ENCODE measurements around the gene SLC23A2.

GRCh38 chr20:4867051-4867450 lies 134.3 kb downstream of the SLC23A2 start:
- TF ChIP-seq SUZ12 (IDR thresholded peaks at IDR 0.05) (no peak), ZNF384 (IDR thresholded peaks at IDR 0.05) (no peak), ARNT (IDR thresholded peaks at IDR 0.05) (no peak), LEF1 (IDR thresholded peaks at IDR 0.05; ENCODE audit: borderline replicate concordance) (no peak), ELF4 (IDR thresholded peaks at IDR 0.05) (no peak), SP1 (IDR thresholded peaks at IDR 0.05) (no peak), FOXM1 (IDR thresholded peaks at IDR 0.05; ENCODE audit: borderline replicate concordance) (no peak), BHLHE40 (IDR thresholded peaks at IDR 0.05; ENCODE audit: borderline replicate concordance) (no peak), L3MBTL2 (conservative IDR thresholded peaks at IDR 0.05) (no peak)
- TF ChIP-seq, protein P1, sequence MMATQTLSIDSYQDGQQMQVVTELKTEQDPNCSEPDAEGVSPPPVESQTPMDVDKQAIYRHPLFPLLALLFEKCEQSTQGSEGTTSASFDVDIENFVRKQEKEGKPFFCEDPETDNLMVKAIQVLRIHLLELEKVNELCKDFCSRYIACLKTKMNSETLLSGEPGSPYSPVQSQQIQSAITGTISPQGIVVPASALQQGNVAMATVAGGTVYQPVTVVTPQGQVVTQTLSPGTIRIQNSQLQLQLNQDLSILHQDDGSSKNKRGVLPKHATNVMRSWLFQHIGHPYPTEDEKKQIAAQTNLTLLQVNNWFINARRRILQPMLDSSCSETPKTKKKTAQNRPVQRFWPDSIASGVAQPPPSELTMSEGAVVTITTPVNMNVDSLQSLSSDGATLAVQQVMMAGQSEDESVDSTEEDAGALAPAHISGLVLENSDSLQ (IDR thresholded peaks at IDR 0.05), result no peak
